ENCODE data around the gene BSND. TPM values are rescaled to one million over a fixed set of nuclear protein-coding genes. Genes with fewer than 3 reads are reported as not detected.
A peak's percentile ranks its signal among the peaks of the same experiment; 100 is the strongest.

The BSND gene
- not detected in 2 replicates for total RNA-seq (2014; rRNA removed)
- percentile 6 among the genes with signal in this experiment for Bru-seq, nascent RNA
- BruChase-seq, experiment 1, labeled RNA remaining after a 6-hour chase, result percentile 15 among the genes with signal in this experiment
- BruChase-seq, experiment 2, labeled RNA remaining after a 2-hour chase, result percentile 8 among the genes with signal in this experiment
- long read RNA-seq, result 0 reads

DNA sequence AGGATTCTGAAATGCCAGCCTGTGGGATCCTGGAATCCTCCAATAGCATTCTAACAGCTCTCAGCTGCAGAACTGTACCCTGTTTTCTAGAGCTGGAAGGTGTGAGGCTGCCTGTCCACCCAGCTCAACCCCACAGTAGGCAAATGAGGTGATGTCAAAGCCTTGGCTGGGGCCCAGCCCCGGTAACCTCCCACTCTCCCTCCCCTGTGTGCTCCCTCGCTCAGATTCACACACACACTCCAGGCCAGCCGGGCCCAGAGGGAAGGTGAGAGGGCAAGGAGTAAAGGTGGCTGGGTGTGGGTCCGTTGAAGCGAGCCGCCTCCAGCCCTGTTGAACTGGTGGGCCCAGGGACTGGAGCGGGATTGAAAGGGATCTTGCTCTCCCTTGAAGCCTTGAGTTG, at the start of gene BSND:
Gene BSND (plus strand): TSS at position 257 of the 400 bp plus-strand sequence. CDS start 254 bp downstream, outside the sequence.
- no peak within 1 kb of the TSS for H3K4me2 ChIP-seq (ENCODE audit: low read length)
- no peaks in the 10 kb centered on the region for H3K9me3 ChIP-seq (ENCODE audit: low read length)
- no peak within 1 kb of the TSS for H3K9ac ChIP-seq (ENCODE audit: low read length)
- BruUV-seq (replicated peaks), result no TSS peak
- no peak within 1 kb of the TSS for H3K4me3 ChIP-seq (ENCODE audit: low read length)
- no peaks in the 10 kb centered on the region for H3K9me2 ChIP-seq (replicated peaks; ENCODE audit: low read length)
- intact Hi-C loops (cut with micrococcal nuclease), result loop anchor here (5.0 kb wide), 1 partner anchor 326 kb away; no protein-coding TSS in a partner anchor
- ChIA-PET POLR2A (ENCODE audit: unreplicated experiment) (no interaction called here), CTCF (no interaction called here)
- no peaks in the 10 kb centered on the region for H3K79me2 ChIP-seq (ENCODE audit: low read length)
- H3K4me1 ChIP-seq (ENCODE audit: insufficient read depth, low read length), result no peaks in the 10 kb centered on the region
- DNase-seq (no peak), ATAC-seq (no peak)
- no peaks in the 10 kb centered on the region for H4K20me1 ChIP-seq (ENCODE audit: low read length)
- H3K36me3 ChIP-seq (ENCODE audit: low read depth, low read length), result no peaks in the 10 kb centered on the region
- TF ChIP-seq EZH2phosphoT487 (IDR thresholded peaks at IDR 0.05; ENCODE audit: borderline replicate concordance, low read length) (no peak), EZH2 (IDR thresholded peaks at IDR 0.05; ENCODE audit: low read length, unreplicated experiment) (no peak)
- TF ChIP-seq, protein P1, sequence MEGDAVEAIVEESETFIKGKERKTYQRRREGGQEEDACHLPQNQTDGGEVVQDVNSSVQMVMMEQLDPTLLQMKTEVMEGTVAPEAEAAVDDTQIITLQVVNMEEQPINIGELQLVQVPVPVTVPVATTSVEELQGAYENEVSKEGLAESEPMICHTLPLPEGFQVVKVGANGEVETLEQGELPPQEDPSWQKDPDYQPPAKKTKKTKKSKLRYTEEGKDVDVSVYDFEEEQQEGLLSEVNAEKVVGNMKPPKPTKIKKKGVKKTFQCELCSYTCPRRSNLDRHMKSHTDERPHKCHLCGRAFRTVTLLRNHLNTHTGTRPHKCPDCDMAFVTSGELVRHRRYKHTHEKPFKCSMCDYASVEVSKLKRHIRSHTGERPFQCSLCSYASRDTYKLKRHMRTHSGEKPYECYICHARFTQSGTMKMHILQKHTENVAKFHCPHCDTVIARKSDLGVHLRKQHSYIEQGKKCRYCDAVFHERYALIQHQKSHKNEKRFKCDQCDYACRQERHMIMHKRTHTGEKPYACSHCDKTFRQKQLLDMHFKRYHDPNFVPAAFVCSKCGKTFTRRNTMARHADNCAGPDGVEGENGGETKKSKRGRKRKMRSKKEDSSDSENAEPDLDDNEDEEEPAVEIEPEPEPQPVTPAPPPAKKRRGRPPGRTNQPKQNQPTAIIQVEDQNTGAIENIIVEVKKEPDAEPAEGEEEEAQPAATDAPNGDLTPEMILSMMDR (conservative IDR thresholded peaks at IDR 0.05; ENCODE audit: low read depth, low read length), result no peak
- H2AFZ ChIP-seq (ENCODE audit: low read length), result no peak within 1 kb of the TSS
- no peaks in the 10 kb centered on the region for H3F3A ChIP-seq (ENCODE audit: low read length, unreplicated experiment)
- no peaks in the 10 kb centered on the region for H3K27me3 ChIP-seq (ENCODE audit: low read length)
- no peak within 1 kb of the TSS for H3K27ac ChIP-seq (ENCODE audit: low read length)

DNA sequence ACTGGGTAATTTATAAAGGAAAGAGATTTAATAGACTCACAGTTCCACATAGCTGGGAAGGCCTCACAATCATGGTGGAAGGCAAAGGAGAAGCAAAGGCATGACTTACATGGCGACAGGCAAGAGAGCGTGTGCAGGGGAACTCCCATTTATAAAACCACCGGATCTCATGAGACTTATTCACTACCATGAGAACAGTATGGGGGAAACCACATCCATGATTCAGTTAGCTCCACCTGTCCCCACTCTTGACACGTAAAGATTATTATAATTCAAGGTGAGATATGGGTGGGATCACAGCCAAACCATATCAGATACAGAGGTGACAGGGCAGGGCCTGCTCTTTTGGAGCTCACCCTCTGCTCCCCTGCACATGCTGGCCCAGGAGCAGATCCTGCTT, 49.7 kb upstream of the BSND start:
- H3K4me1 ChIP-seq (ENCODE audit: insufficient read depth, low read length), result peaks cover 51% of the 10 kb centered on the region
- no peak overlapping the region for H3K4me3 ChIP-seq (ENCODE audit: low read length)
- BruUV-seq (replicated peaks), result no TSS peak
- no peaks in the 10 kb centered on the region for H3F3A ChIP-seq (ENCODE audit: low read length, unreplicated experiment)
- H3K79me2 ChIP-seq (ENCODE audit: low read length), result no peaks in the 10 kb centered on the region
- POLR2A ChIA-PET (ENCODE audit: unreplicated experiment), result no interaction called here
- H3K9ac ChIP-seq (ENCODE audit: low read length), result no peak overlapping the region
- H3K36me3 ChIP-seq (ENCODE audit: low read depth, low read length), result no peaks in the 10 kb centered on the region
- no peaks in the 10 kb centered on the region for H3K27me3 ChIP-seq (ENCODE audit: low read length)
- intact Hi-C loops (cut with micrococcal nuclease), result no loop called here
- ATAC-seq (no peak), DNase-seq (no peak)
- H3K9me2 ChIP-seq (replicated peaks; ENCODE audit: low read length), result no peaks in the 10 kb centered on the region
- H4K20me1 ChIP-seq (ENCODE audit: low read length), result no peaks in the 10 kb centered on the region
- TF ChIP-seq EZH2 (IDR thresholded peaks at IDR 0.05; ENCODE audit: low read length, unreplicated experiment) (no peak), EZH2phosphoT487 (IDR thresholded peaks at IDR 0.05; ENCODE audit: borderline replicate concordance, low read length) (no peak)
- TF ChIP-seq, protein P1 (conservative IDR thresholded peaks at IDR 0.05; ENCODE audit: low read depth, low read length), result no peak
- no peak overlapping the region for H3K27ac ChIP-seq (ENCODE audit: low read length)
- CTCF ChIA-PET, result interaction anchor here (2.2 kb wide), 1 partner anchor 73 kb away, joined by 51 read pairs; no protein-coding TSS in a partner anchor
- no peak overlapping the region for H2AFZ ChIP-seq (ENCODE audit: low read length)
- H3K4me2 ChIP-seq (ENCODE audit: low read length), result no peak overlapping the region
- no peaks in the 10 kb centered on the region for H3K9me3 ChIP-seq (ENCODE audit: low read length)

DNA sequence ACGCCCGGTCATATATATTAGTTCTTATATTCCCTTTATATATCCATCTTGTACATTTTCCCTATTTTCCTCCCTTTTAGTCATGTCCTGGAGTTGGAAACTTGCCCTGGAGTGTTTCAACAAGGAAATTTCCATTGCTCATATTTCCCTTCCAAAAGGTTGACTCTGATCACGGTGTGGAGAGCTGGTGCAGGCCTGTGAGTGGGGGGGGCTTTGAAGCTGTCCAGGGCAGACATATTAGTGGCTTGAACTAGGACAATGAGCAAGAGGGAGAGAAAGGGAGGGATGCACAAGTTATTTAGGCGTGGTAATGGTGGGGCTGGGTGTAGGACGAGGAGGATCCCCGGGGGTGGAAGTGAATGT, 48.7 kb upstream of the BSND start:
- BruUV-seq (replicated peaks), result no TSS peak
- H3K9ac ChIP-seq (ENCODE audit: low read length), result peak overlapping the region; percentile 71
- peak overlapping the region; percentile 84 for H2AFZ ChIP-seq (ENCODE audit: low read length)
- peak overlapping the region; percentile 57 for H3K4me2 ChIP-seq (ENCODE audit: low read length)
- peaks cover 57% of the 10 kb centered on the region for H3K4me1 ChIP-seq (ENCODE audit: insufficient read depth, low read length)
- ChIA-PET POLR2A (ENCODE audit: unreplicated experiment) (interaction anchor here (0.6 kb wide), 2 partner anchors 57 to 446 kb away, joined by 3 to 15 read pairs; no protein-coding TSS in a partner anchor), CTCF (interaction anchor here (0.7 to 2.2 kb wide), 7 partner anchors 21 to 92 kb away, joined by 3 to 51 read pairs (median 4); no protein-coding TSS in a partner anchor)
- H3K27ac ChIP-seq (ENCODE audit: low read length), result peak overlapping the region; percentile 78
- H3K9me3 ChIP-seq (ENCODE audit: low read length), result no peaks in the 10 kb centered on the region
- no peaks in the 10 kb centered on the region for H3F3A ChIP-seq (ENCODE audit: low read length, unreplicated experiment)
- peak; percentile 87 for DNase-seq
- H3K79me2 ChIP-seq (ENCODE audit: low read length), result no peaks in the 10 kb centered on the region
- H3K27me3 ChIP-seq (ENCODE audit: low read length), result no peaks in the 10 kb centered on the region
- no peaks in the 10 kb centered on the region for H4K20me1 ChIP-seq (ENCODE audit: low read length)
- no peaks in the 10 kb centered on the region for H3K9me2 ChIP-seq (replicated peaks; ENCODE audit: low read length)
- intact Hi-C loops (cut with micrococcal nuclease), result loop anchor here (1.0 to 5.0 kb wide), 4 partner anchors 21 to 278 kb away; no protein-coding TSS in a partner anchor
- peak; percentile 65 for ATAC-seq
- H3K36me3 ChIP-seq (ENCODE audit: low read depth, low read length), result no peaks in the 10 kb centered on the region
- no peak overlapping the region for H3K4me3 ChIP-seq (ENCODE audit: low read length)
- TF ChIP-seq EZH2phosphoT487 (IDR thresholded peaks at IDR 0.05; ENCODE audit: borderline replicate concordance, low read length) (no peak), EZH2 (IDR thresholded peaks at IDR 0.05; ENCODE audit: low read length, unreplicated experiment) (no peak)
- TF ChIP-seq, protein P1 (conservative IDR thresholded peaks at IDR 0.05; ENCODE audit: low read depth, low read length), result no peak

Measured in PC-3 (cell line).